ENCODE data around the gene ASXL3. TPM values are rescaled to one million over a fixed set of nuclear protein-coding genes. Genes with fewer than 3 reads are reported as not detected.

ASXL3 gene
- polyA plus RNA-seq, 1 donor from 2014 or later, result 15.2 TPM

Other genes with a start within 250 kb of the ASXL3 start
- gene CCDC178, start 137.5 kb upstream of the ASXL3 start, polyA plus RNA-seq, result 0.14 TPM in 1 of 2 replicates, not detected in the other

Data from neural cell (in vitro differentiated cells).